HG02798 (cell line): ENCODE results near the gene TRIM15.
"Not testable (repeated sequence)": the region's sequence is repeated elsewhere in the genome, so short reads cannot be mapped to it uniquely, and the experiment has no call there.

Experiments used
- ATAC-seq: cut with Tn5 transposase; IDR thresholded peaks from one replicate; pipeline ENCODE4 v1.9.1; 2021; ENCODE audit warnings: mild to moderate bottlenecking; ENCODE audit not compliant: unreplicated experiment, poor library complexity

The TRIM15 gene

DNA sequence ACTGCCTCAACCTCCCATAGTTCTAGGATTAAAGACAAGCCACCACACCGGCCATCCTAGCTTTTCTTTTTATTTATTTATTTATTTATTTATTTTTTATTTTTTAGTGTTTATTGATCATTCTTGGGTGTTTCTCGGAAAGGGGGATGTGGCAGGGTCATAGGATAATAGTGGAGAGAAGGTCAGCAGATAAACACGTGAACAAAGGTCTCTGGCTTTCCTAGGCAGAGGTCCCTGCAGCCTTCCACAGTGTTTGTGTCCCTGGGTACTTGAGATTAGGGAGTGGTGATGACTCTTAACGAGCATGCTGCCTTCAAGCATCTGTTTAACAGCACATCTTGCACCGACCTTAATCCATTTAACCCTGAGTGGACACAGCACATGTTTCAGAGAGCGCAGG, 58.0 kb downstream of the TRIM15 start:
- ATAC-seq: not testable (repeated sequence)

DNA sequence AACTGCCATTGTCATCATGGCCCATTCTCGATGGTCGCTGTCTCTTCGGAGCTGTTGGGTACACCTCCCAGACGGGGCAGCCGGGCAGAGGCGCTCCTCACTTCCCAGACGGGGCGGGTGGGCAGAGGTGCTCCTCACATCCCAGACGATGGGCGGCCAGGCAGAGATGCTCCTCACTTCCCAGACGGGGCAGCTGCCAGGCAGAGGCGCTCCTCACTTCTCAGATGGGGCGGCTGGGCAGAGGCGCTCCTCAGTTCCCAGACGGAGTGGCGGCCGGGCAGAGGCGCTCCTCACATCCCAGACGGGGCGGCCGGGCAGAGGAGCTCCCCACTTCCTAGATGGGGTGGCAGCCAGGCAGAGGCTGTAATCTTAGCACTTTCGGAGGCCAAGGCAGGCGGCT, 58.6 kb downstream of the TRIM15 start:
- not testable (repeated sequence) for ATAC-seq
